K562 (cell line): ENCODE data around the gene ZNF318. TPM values are rescaled to one million over a fixed set of nuclear protein-coding genes. Genes with fewer than 3 reads are reported as not detected.

ENCODE experiments used
- CBFB ChIP-seq: sonication (generic); formaldehyde crosslinking; IDR thresholded peaks from 2 replicates; pipeline ENCODE4 v1.4.0; 2020; ENCODE audit warnings: mild to moderate bottlenecking, missing genetic modification reagents
- GTF2F1 ChIP-seq: IDR thresholded peaks from 2 replicates; pipeline ENCODE4 v1.6.1; 2011; ENCODE audit warnings: low read depth, low read length, improper control_type of control experiment
- HES1 ChIP-seq: fragments of 450-650 bp; IDR thresholded peaks from 2 replicates; pipeline ENCODE4 v1.6.1; 2016; ENCODE audit warnings: low read depth, mild to moderate bottlenecking, moderate library complexity
- ID3 ChIP-seq, 2 experiments: fragments of 250-450 bp in 1 of 2; fragments of 450-650 bp in 1 of 2; sonication (Bioruptor Pico) in 1 of 2; IDR thresholded peaks; 2 replicates each; pipeline versions ENCODE4 v1.6.1 to v1.8.0; 2016 to 2021; ENCODE audit warnings: mild to moderate bottlenecking in 2 of 2, moderate library complexity in 2 of 2, missing compliant biosample characterization in 1 of 2, missing genetic modification characterization in 1 of 2
- LARP7 ChIP-seq: fragments of 450-650 bp; IDR thresholded peaks from 2 replicates; pipeline ENCODE4 v1.6.1; 2016
- LCOR ChIP-seq: sonication (generic); formaldehyde crosslinking; IDR thresholded peaks from 2 replicates; pipeline ENCODE4 v1.8.0; 2022; ENCODE audit warnings: mild to moderate bottlenecking, missing genetic modification reagents
- NR4A1 ChIP-seq, 2 experiments: fragments of 250-450 bp in 1 of 2; fragments of 450-650 bp in 1 of 2; sonication (Bioruptor Pico) in 1 of 2; IDR thresholded peaks; 2 replicates each; pipeline versions ENCODE4 v1.4.0 to v1.6.1; 2016 to 2020; ENCODE audit warnings: mild to moderate bottlenecking in 2 of 2, missing compliant biosample characterization in 1 of 2, missing genetic modification characterization in 1 of 2, moderate library complexity in 1 of 2
- RBM14 ChIP-seq: fragments of 200-400 bp; formaldehyde crosslinking; IDR thresholded peaks from 2 replicates; pipeline ENCODE4 v1.6.1; 2018; ENCODE audit warnings: low read depth, mild to moderate bottlenecking, low read length, moderate library complexity, borderline replicate concordance; ENCODE audit not compliant: insufficient read depth
- RNF219 ChIP-seq: fragments of 250-450 bp; sonication (Bioruptor Pico); IDR thresholded peaks from 2 replicates; pipeline ENCODE4 v1.5.0; 2022; ENCODE audit warnings: mild to moderate bottlenecking
- SP2 ChIP-seq: IDR thresholded peaks from 2 replicates; pipeline ENCODE4 v1.6.1; 2011; ENCODE audit warnings: mild to moderate bottlenecking, low read depth, low read length, moderate library complexity; ENCODE audit not compliant: poor library complexity, severe bottlenecking; ENCODE audit errors: extremely low read depth
- SRF ChIP-seq, 2 experiments: fragments of 250-450, 450-650 bp in 1 of 2; sonication (Bioruptor Pico) in 1 of 2; sonication (generic) in 1 of 2; formaldehyde crosslinking; IDR thresholded peaks; 2 replicates each; pipeline versions ENCODE4 v1.5.0 to v1.5.1; 2020 to 2022; ENCODE audit warnings: mild to moderate bottlenecking in 1 of 2, missing genetic modification reagents in 1 of 2
- U2AF2 ChIP-seq: fragments of 200-400 bp; formaldehyde crosslinking; optimal IDR thresholded peaks from 2 replicates; pipeline ENCODE3; 2017; ENCODE audit warnings: low read depth, mild to moderate bottlenecking, low read length
- XRCC3 ChIP-seq: fragments of 450-650 bp; IDR thresholded peaks from 2 replicates; pipeline ENCODE4 v1.6.1; 2017; ENCODE audit warnings: mild to moderate bottlenecking, moderate library complexity
- ZNF174 ChIP-seq: fragments of 250-450 bp; sonication (Bioruptor Pico); IDR thresholded peaks from 2 replicates; pipeline ENCODE4 v1.4.0; 2020; ENCODE audit warnings: mild to moderate bottlenecking
- ZNF232 ChIP-seq: sonication (generic); formaldehyde crosslinking; IDR thresholded peaks from 2 replicates; pipeline ENCODE4 v1.8.0; 2022; ENCODE audit warnings: mild to moderate bottlenecking, missing genetic modification reagents
- ZNF584 ChIP-seq: fragments of 200-800 bp; sonication (Bioruptor generic); IDR thresholded peaks from 2 replicates; pipeline ENCODE4 v1.6.1; 2016; ENCODE audit warnings: low read depth, mild to moderate bottlenecking, missing genetic modification characterization, missing compliant biosample characterization
- ZSCAN29 ChIP-seq: fragments of 450-650 bp; IDR thresholded peaks from 2 replicates; pipeline ENCODE4 v1.6.1; 2017
- polyA plus RNA-seq, 8 experiments: library from polyadenylated mRNA; depleted of rRNA in 4 of 8; stranded (reverse) in 5 of 8; unstranded in 3 of 8; fragments of >200 nt; fragmentation: Nextera tagmentation in 2 of 8; fragmentation: Illumina TruSeq in 1 of 8; extraction: Ambion mirVana in 2 of 8; extraction: Trizol in 1 of 8; gene quantifications; 2 replicates each; pipeline versions ENCODE4 v1.2.1 to v1.2.3, GENCODE V29; 2011 to 2014; ENCODE audit warnings: inconsistent platforms in 1 of 8, missing spikeins in 1 of 8
- total RNA-seq, 7 experiments: library from RNA; depleted of rRNA in 6 of 7; stranded (reverse); fragments of >200 nt in 6 of 7; fragmentation: Illumina TruSeq in 2 of 7; extraction: Trizol in 2 of 7; gene quantifications; 2 replicates each; pipeline versions ENCODE4 v1.2.1 to v1.2.3, GENCODE V29; 2011 to 2021; ENCODE audit warnings: low replicate concordance in 1 of 7
- TF ChIP-seq, protein P1 (sequence below): fragments of 250-450 bp; sonication (Bioruptor Pico); IDR thresholded peaks from 2 replicates; pipeline ENCODE4 v1.8.0; 2022; ENCODE audit warnings: inconsistent platforms, mild to moderate bottlenecking, moderate library complexity, borderline replicate concordance
- TF ChIP-seq, protein P2 (sequence below), 2 experiments: fragments of 450-650 bp; IDR thresholded peaks; 2 replicates each; pipeline ENCODE4 v1.6.1; 2018; ENCODE audit warnings: mild to moderate bottlenecking in 2 of 2, low read depth in 1 of 2; ENCODE audit not compliant: partially characterized antibody in 2 of 2

The ZNF318 gene
- total and polyA plus RNA-seq, 9 of the 15 experiments (the other 6 are each of a cell fraction or from before 2014, with no cell fraction given) = 3.2 to 19.0 (median 9.2) TPM

- TF ChIP-seq HES1 (peak; percentile 96), NR4A1 (CRISPR knock-in tag; IDR thresholded peaks at IDR 0.05) (no peak), NR4A1 (tag; IDR thresholded peaks at IDR 0.05) (no peak), LCOR (no peak), ZNF174 (CRISPR knock-in tag) (no peak), XRCC3 (no peak), ZSCAN29 (no peak), SRF (CRISPR knock-in tag; IDR thresholded peaks at IDR 0.05) (no peak), ZNF584 (CRISPR knock-in tag) (no peak), ZNF232 (CRISPR knock-in tag) (no peak), CBFB (CRISPR knock-in tag) (peak; percentile 86; the same call in 1 of the 2 replicates), RBM14 (no peak), LARP7 (no peak), GTF2F1 (no peak), SP2 (no peak), RNF219 (CRISPR knock-in tag) (no peak), ID3 (CRISPR knock-in tag; IDR thresholded peaks at IDR 0.05) (no peak), ID3 (tag; IDR thresholded peaks at IDR 0.05) (no peak), U2AF2 (no peak)
- TF ChIP-seq, protein P1, sequence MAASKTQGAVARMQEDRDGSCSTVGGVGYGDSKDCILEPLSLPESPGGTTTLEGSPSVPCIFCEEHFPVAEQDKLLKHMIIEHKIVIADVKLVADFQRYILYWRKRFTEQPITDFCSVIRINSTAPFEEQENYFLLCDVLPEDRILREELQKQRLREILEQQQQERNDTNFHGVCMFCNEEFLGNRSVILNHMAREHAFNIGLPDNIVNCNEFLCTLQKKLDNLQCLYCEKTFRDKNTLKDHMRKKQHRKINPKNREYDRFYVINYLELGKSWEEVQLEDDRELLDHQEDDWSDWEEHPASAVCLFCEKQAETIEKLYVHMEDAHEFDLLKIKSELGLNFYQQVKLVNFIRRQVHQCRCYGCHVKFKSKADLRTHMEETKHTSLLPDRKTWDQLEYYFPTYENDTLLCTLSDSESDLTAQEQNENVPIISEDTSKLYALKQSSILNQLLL (CRISPR knock-in tag) = no peak
- TF ChIP-seq, protein P2, sequence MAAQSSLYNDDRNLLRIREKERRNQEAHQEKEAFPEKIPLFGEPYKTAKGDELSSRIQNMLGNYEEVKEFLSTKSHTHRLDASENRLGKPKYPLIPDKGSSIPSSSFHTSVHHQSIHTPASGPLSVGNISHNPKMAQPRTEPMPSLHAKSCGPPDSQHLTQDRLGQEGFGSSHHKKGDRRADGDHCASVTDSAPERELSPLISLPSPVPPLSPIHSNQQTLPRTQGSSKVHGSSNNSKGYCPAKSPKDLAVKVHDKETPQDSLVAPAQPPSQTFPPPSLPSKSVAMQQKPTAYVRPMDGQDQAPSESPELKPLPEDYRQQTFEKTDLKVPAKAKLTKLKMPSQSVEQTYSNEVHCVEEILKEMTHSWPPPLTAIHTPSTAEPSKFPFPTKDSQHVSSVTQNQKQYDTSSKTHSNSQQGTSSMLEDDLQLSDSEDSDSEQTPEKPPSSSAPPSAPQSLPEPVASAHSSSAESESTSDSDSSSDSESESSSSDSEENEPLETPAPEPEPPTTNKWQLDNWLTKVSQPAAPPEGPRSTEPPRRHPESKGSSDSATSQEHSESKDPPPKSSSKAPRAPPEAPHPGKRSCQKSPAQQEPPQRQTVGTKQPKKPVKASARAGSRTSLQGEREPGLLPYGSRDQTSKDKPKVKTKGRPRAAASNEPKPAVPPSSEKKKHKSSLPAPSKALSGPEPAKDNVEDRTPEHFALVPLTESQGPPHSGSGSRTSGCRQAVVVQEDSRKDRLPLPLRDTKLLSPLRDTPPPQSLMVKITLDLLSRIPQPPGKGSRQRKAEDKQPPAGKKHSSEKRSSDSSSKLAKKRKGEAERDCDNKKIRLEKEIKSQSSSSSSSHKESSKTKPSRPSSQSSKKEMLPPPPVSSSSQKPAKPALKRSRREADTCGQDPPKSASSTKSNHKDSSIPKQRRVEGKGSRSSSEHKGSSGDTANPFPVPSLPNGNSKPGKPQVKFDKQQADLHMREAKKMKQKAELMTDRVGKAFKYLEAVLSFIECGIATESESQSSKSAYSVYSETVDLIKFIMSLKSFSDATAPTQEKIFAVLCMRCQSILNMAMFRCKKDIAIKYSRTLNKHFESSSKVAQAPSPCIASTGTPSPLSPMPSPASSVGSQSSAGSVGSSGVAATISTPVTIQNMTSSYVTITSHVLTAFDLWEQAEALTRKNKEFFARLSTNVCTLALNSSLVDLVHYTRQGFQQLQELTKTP (IDR thresholded peaks at IDR 0.05; ENCODE audit: low read depth in 1 of 2, partially characterized antibody in 2 of 2) = peak in 1 of 2 experiments; percentile 54
These were observed 22.1 kb upstream of the ZNF318 start (continued) for GRCh38 chr6:43391440-43392031.
